IgD-negative memory B cell (primary cell): ENCODE measurements around the gene UBE2L5. TPM values are rescaled to one million over a fixed set of nuclear protein-coding genes. Genes with fewer than 3 reads are reported as not detected.

Experiments
- H3K27ac Mint-ChIP-seq, 3 donors: one replicate each; pipeline ENCODE4 v1.8.0; 2020 to 2022; ENCODE audit warnings: mild to moderate bottlenecking in 3 of 3, mixed read lengths in 3 of 3, moderate library complexity in 1 of 3
- H3K27me3 Mint-ChIP-seq: one replicate; pipeline ENCODE4 v1.8.0; 2021; ENCODE audit warnings: mixed read lengths
- H3K36me3 Mint-ChIP-seq: one replicate; pipeline ENCODE4 v1.8.0; 2020; ENCODE audit warnings: mild to moderate bottlenecking, mixed read lengths
- H3K4me1 Mint-ChIP-seq, 3 donors: one replicate each; pipeline ENCODE4 v1.8.0; 2020 to 2022; ENCODE audit warnings: mixed read lengths in 3 of 3, mild to moderate bottlenecking in 1 of 3
- H3K4me3 Mint-ChIP-seq, 4 donors: one replicate each; pipeline ENCODE4 v1.8.0; 2020 to 2022; ENCODE audit warnings: mild to moderate bottlenecking in 4 of 4, mixed read lengths in 4 of 4, moderate library complexity in 3 of 4
- H3K9me3 Mint-ChIP-seq, 3 donors: one replicate each; pipeline ENCODE4 v1.8.0; 2020 to 2021; ENCODE audit warnings: mixed read lengths in 3 of 3, mild to moderate bottlenecking in 1 of 3
- polyA plus RNA-seq: library from polyadenylated mRNA; unstranded; fragments of 300-500 nt; fragmentation: Illumina TruSeq; gene quantifications from one replicate; pipeline ENCODE4 v1.2.3, GENCODE V29; 2021

Gene UBE2L5
- not detected for polyA plus RNA-seq

DNA sequence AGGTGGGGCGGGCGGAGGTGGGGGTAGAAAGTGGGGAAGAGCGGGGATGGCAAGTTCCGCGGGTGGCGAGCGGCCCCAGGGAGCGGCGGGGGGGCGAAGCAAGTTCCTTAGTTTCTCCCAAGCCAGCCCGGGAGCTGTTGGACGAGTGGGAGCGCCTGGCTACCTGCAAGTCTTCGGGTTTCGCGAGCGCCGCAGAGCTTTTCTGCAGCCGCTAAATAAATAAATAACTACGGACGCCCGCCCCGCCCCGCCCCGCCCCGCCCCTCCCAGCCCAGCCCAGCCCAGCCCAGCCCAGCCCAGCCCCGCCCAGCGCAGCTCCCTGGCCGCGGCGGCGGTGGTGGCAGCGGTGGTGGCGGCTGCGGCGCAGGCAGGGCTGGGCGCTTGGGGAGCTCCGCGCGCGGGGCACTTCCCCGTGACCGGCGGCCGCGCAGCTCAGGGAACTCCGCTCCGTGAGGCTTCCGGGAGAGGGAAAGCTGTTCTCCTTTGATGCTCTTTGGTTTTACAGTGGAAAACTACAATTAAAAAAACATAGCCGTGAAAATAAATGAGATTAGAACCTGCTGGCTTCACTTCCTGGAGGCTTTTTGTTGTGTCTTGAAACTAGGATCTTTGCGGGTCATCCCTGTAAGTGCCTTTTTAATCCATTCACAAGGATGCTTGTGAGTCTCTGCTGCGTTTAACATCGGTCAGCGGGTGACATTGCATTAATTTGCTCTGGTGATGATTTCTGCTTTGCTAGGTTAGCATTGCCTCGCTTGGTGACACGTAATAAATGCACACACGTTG lies at the start of gene UBE2L5:
UBE2L5 (plus strand) TSS at position 440 of the 786 bp plus-strand sequence. CDS start 5,498 bp downstream, outside the sequence.
- Mint-ChIP-seq H3K9me3 (no peaks in the 10 kb centered on the region), H3K4me3 (peak within 1 kb of the TSS; percentile 88 to 99 (median 94)), H3K4me1 (peaks cover 25 to 40% (median 30%) of the 10 kb centered on the region in 3 donors), H3K36me3 (peaks cover 1% of the 10 kb centered on the region), H3K27ac (peak within 1 kb of the TSS; percentile 83 to 91 (median 89)), H3K27me3 (no peaks in the 10 kb centered on the region)

DNA sequence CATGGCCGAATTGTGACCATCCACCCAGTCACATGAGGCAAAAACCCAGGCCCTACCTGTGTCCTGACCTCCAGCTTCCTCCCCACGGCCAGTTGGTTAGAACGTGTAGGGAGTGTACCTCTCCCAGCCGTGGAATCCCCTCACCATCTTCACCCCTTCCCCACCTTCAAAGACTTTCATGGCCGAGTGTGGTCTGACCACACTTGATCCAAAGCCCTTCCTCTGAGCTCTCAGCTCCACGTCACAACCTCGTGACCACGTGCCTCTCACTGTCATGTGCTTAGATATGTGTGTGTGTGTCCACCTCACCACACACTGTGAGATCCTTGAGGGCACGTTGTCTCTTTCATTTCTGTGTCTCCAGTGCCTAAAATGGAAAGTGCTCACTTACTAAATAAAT lies 48.6 kb upstream of the UBE2L5 start:
- peaks cover 9% of the 10 kb centered on the region for H3K36me3 Mint-ChIP-seq
- H3K27me3 Mint-ChIP-seq = peaks cover 3% of the 10 kb centered on the region
- H3K9me3 Mint-ChIP-seq = peaks cover 0 to 2% (median 0%) of the 10 kb centered on the region in 3 donors
- H3K27ac Mint-ChIP-seq = peak overlapping the region; percentile 87 to 99 (median 97)
- peaks cover 64 to 73% (median 64%) of the 10 kb centered on the region in 3 donors for H3K4me1 Mint-ChIP-seq
- peak overlapping the region; percentile 87 to 98 (median 92) for H3K4me3 Mint-ChIP-seq

DNA sequence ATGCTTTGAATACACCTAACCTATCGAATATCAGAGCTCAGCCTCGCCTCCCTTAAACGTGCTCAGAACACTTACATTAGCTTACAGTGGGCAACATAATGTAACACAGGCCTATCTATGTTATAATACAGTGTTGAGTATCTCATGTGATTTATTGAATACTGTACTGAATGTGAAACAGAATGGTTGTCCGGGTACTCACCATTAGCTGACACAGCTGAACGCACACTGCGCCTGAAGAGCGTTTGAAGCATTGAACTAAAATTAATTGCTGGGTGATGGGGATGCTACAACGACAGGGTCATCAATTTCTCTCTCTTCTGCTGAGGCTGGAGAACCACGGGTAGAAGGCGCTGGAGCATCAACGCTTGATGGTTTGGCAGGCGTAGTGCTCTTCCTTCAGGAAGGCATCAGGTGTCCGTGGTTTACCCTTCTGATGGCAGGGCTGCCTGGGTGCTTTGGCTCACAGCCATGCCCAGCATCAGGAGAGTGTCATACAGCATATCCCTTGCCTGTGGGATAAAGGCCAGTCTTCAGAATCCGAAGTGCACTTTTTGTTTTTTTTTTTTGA lies 46.9 kb upstream of the UBE2L5 start:
- peak overlapping the region; percentile 87 to 99 (median 97) for H3K27ac Mint-ChIP-seq
- H3K4me1 Mint-ChIP-seq = peaks cover 61 to 70% (median 65%) of the 10 kb centered on the region in 3 donors
- peaks cover 3% of the 10 kb centered on the region for H3K36me3 Mint-ChIP-seq
- H3K9me3 Mint-ChIP-seq = peaks cover 0 to 2% (median 0%) of the 10 kb centered on the region in 3 donors
- peaks cover 3% of the 10 kb centered on the region for H3K27me3 Mint-ChIP-seq
- H3K4me3 Mint-ChIP-seq = peak overlapping the region; percentile 87 to 98 (median 92)

DNA sequence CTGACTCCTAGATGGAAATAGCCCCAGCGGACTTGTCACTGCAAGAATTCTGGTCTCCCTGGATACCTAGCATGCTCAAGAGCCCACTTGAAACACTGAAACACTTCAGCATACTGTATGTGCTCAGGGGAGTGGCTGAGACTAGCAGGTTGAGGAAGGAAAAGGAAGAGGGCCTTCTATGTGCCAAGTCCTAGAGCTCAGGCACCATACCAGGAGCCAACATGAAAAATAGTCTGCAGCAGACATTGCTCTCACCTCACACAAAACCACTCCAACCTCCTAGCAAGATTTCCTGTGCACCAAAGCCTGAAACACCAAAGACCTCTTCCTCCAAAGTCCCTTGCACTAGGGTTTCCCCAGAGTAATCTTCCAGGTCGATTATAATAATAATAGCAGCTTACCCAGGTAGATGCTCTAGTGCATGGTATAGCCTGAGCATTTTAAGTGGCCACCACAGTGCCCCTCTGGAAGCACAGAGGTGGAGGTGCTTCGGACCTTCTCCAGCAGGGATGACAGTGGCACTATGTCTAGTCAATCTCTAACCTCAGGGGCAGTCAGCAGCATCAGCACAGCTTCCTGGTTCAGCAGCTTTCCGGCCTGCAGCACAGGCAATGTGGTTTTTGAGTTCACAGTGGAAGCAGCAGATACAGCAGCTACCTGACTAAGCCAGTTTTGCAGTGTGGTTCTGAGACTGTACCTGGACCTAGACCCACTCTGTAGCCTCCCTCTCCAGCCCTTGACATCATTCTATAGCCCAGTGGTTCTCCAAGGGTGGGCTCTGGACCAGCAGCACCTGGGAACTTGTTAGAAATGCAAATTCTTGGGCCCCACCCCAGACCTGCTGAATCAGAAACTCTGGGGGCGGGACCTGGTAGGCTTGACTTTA lies 45.6 kb upstream of the UBE2L5 start:
- H3K36me3 Mint-ChIP-seq = no peaks in the 10 kb centered on the region
- H3K27ac Mint-ChIP-seq = peak overlapping the region; percentile 87 to 99 (median 97)
- peaks cover 52 to 61% (median 53%) of the 10 kb centered on the region in 3 donors for H3K4me1 Mint-ChIP-seq
- peaks cover 3% of the 10 kb centered on the region for H3K27me3 Mint-ChIP-seq
- peak overlapping the region; percentile 87 to 98 (median 92) for H3K4me3 Mint-ChIP-seq
- peaks cover 0 to 2% (median 0%) of the 10 kb centered on the region in 3 donors for H3K9me3 Mint-ChIP-seq

DNA sequence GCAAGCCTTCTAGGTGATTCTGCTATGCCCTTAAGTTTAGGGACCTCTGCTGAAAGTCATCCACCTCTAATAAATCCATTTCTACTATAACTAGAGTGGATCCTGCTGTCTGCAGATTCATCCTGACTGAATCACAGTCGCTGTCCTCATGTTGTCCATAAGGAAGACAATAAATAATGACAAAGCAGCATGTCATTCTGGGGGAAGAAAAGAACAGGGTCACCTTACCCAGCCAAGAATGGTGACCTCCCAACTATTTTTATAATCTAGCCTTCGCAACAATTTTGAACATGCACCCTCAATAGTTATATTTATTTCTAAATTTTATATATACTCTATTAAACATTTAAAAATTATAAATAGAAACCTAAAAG lies 45.0 kb upstream of the UBE2L5 start:
- no peaks in the 10 kb centered on the region for H3K36me3 Mint-ChIP-seq
- H3K4me3 Mint-ChIP-seq = peak overlapping the region; percentile 87 to 98 (median 92)
- H3K9me3 Mint-ChIP-seq = peaks cover 0 to 2% (median 0%) of the 10 kb centered on the region in 3 donors
- H3K27ac Mint-ChIP-seq = peak overlapping the region; percentile 87 to 99 (median 97)
- H3K4me1 Mint-ChIP-seq = peaks cover 46 to 55% (median 52%) of the 10 kb centered on the region in 3 donors
- peaks cover 3% of the 10 kb centered on the region for H3K27me3 Mint-ChIP-seq

DNA sequence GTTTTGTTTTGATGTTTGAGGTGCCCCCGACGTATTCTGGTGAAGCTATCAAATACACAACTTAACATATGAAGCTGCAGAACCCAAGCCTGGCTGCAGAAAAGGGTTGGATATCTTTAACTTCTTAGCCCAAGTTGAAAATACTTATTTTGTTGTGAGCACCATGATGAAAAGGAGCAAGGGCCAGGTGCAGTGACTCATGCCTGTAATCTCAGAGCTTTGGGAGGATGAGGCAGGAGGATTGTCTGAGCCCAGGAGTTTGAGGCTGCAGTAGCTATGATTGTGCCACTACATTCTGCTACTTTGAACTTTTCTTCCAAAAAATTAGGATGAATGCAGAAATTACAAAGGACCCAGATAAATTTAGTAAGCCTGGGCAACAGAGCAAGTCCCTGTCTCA lies 44.1 kb upstream of the UBE2L5 start:
- H3K4me3 Mint-ChIP-seq = no peak overlapping the region
- H3K27me3 Mint-ChIP-seq = peaks cover 3% of the 10 kb centered on the region
- H3K27ac Mint-ChIP-seq = no peak overlapping the region
- peaks cover 0 to 2% (median 0%) of the 10 kb centered on the region in 3 donors for H3K9me3 Mint-ChIP-seq
- peaks cover 42 to 52% (median 51%) of the 10 kb centered on the region in 3 donors for H3K4me1 Mint-ChIP-seq
- no peaks in the 10 kb centered on the region for H3K36me3 Mint-ChIP-seq

DNA sequence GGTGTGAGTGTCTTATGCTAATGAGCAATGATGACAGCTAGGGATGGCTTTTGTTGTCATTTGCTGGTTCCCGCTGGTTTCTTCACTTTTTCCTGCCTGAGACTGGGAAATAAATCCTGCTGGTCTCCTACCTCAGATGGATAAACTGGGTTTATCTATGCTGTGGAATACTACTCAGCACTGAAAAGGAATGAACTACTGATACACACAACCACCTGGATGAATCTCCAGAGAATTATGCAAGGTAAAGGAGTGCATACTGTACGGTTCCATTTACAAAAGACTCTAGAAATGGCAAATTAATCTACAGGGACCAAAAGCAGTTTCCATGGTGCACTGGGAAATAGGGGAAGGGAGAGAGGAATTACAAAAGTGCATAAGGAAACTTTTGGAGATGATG lies 41.2 kb upstream of the UBE2L5 start:
- Mint-ChIP-seq H3K4me1 (peaks cover 23 to 28% (median 26%) of the 10 kb centered on the region in 3 donors), H3K36me3 (no peaks in the 10 kb centered on the region), H3K9me3 (no peaks in the 10 kb centered on the region), H3K27ac (peak overlapping the region in 1 of 3 donors; percentile 45), H3K4me3 (peak overlapping the region in 1 of 4 donors; percentile 28), H3K27me3 (no peaks in the 10 kb centered on the region)

DNA sequence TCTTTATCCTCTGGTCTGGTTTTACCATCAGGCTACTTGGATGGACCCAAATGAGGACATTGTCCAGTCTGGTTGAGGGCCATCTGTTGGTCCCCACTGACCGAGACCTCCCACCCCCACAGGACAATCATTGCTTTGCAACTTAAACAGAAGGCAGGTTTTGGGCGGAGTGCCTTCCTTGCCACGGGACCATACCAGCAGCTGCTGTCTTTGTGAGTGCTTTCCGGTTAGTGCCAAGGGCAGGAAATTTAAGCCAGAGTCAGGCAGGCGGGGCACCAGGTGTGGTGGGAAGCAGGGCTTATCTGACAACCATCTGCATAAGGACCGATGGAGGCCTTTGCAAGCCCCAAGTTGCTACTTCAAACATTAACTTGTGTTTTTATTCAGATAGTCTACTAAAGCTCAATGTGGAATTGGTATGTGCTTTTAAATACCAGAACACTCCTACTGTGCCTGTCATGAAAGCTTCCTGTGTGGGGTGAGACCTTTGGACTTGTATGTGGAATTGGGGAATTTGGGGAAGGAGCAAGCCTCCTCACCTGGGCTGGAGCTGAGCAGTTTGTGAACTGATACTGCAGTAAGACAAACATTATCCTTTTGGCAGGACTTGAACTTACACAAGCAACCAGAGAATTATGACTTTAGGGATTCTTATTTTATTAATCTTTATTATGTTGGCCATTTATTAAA lies 39.3 kb upstream of the UBE2L5 start:
- no peaks in the 10 kb centered on the region for H3K27me3 Mint-ChIP-seq
- H3K9me3 Mint-ChIP-seq = no peaks in the 10 kb centered on the region
- H3K4me3 Mint-ChIP-seq = no peak overlapping the region
- H3K4me1 Mint-ChIP-seq = peaks cover 14 to 15% (median 15%) of the 10 kb centered on the region in 3 donors
- no peak overlapping the region for H3K27ac Mint-ChIP-seq
- peaks cover 2% of the 10 kb centered on the region for H3K36me3 Mint-ChIP-seq

DNA sequence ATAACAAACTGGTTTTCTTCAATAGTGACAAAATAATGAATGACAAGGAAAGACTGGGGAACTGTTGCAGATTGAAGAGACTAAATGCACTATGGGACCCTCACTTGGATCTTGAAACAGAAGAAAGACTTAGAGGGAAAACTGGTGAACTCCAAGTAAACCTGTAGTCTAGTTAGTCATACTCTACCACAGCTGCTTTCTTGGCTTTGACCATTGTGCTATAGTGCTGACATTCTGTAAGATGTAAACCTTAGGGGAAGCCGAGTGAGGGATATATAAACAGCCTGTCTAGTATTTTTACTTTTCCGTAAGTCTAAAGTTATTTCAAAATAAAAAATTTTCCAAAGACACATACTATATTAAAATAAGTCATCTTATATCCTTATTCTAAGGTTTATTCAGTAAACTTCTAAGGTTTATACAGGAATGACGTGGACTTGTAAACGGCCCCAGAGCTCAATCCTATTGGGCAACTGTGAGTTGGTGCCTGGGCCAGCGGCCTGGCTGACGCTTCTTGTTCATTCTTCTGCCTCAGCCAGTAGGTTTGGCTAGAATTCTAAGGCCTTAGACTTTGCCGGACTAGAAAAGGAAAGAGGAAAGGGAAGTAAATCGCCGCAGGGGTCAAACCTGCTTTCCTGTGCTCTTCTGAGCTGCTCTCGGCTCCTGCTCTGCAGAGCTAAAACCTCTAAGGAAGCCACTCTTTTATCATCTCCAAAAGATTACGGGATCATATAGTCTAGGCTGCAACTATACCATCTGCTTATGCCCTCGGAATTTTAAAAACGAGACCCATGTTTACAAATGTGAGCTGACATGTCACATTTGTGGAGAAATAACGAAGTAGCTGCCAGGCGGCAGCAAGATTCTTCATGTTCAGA lies 33.6 kb upstream of the UBE2L5 start:
- Mint-ChIP-seq H3K9me3 (no peaks in the 10 kb centered on the region), H3K4me3 (no peak overlapping the region), H3K4me1 (peaks cover 0 to 6% (median 3%) of the 10 kb centered on the region in 3 donors), H3K36me3 (peaks cover 2% of the 10 kb centered on the region), H3K27me3 (no peaks in the 10 kb centered on the region), H3K27ac (no peak overlapping the region)

DNA sequence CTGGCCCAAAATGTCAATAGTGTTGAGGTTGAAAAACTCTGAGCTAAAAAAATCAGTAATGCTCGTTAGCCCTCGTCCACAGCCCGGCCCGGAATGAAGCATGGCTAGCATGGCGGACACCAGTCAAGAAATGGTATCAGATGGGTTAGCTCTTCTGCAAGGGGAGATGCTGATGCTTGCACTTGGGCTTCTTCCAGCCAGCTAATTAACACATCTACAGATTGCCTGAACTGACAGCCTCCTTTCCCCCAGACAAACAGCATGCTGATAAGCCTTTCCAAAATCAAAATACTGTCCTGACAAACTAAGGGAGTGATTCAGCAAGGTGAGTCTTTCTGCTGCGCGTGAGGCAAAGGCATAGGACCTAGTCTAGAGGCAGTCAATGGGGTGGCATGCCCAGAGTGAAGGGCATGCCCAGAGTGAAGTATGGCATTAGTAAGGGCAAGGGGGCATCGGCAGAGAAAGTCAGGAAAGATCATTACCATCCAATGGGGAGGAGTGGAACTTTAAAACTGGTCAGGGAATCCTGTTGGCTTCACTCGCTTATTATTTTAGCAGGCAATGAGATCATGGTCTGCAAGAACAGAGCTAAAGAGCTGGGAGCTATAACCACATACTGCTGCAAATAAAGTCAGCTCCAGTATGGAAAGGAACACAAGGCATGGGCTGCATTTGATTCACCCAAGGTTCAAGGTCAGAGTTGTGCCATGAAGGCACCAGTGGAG lies 30.2 kb upstream of the UBE2L5 start:
- Mint-ChIP-seq H3K27me3 (no peaks in the 10 kb centered on the region), H3K36me3 (no peaks in the 10 kb centered on the region), H3K9me3 (no peaks in the 10 kb centered on the region), H3K4me1 (peaks cover 10 to 20% (median 11%) of the 10 kb centered on the region in 3 donors), H3K27ac (no peak overlapping the region), H3K4me3 (peak overlapping the region in 1 of 4 donors; percentile 34)

DNA sequence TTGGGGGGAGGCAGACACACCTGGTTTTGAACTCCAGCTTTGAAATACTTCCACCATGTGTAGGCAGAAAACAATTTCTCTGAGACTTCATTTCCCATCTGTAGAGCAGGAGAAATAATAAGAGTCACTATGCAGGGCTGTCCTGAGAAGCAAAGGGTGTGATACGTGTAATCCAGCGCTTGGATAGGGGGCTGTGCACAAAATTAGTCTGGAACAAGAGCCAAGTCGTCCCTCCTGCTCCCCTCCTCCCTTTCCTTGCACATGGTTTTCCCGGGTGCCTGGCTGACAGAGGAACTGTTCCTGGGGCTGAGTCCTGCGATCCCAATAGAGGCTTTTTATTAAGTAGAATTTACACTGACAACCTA lies 29.6 kb upstream of the UBE2L5 start:
- H3K36me3 Mint-ChIP-seq = no peaks in the 10 kb centered on the region
- H3K4me1 Mint-ChIP-seq = peaks cover 10 to 20% (median 11%) of the 10 kb centered on the region in 3 donors
- H3K27ac Mint-ChIP-seq = no peak overlapping the region
- peak overlapping the region in 2 of 4 donors; percentile 24 to 34 for H3K4me3 Mint-ChIP-seq
- H3K9me3 Mint-ChIP-seq = no peaks in the 10 kb centered on the region
- no peaks in the 10 kb centered on the region for H3K27me3 Mint-ChIP-seq

DNA sequence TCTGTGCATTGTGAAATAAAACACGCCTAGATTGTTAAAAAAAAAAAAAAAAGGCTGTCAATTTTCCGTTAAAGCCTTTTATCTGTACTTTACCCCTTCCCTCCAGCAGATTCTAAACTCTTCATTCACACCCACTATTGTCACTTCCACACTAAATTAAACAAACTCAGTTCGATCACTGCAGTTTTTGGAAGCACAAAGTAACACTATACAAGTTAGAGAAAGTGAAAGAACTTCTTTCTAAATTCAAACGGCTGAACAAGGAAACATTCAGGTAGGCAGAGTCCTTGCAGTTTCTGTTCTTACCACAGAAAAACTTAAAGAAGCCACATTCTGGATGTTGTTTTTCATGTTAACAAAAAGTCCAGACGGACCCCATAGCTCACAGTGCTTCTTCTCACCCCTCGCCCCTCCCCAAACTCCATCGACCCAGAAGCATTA lies 27.5 kb upstream of the UBE2L5 start:
- Mint-ChIP-seq H3K4me3 (peak overlapping the region; percentile 93 to 97 (median 96)), H3K27ac (peak overlapping the region; percentile 77 to 97 (median 93)), H3K27me3 (no peaks in the 10 kb centered on the region), H3K9me3 (no peaks in the 10 kb centered on the region), H3K36me3 (no peaks in the 10 kb centered on the region), H3K4me1 (peaks cover 11 to 20% (median 11%) of the 10 kb centered on the region in 3 donors)
